Neural progenitor cell (in vitro differentiated cells): ENCODE results near the gene MDH1B.

Source experiments
- CTCF ChIP-seq: fragments of 200-600 bp; sonication (generic); IDR thresholded peaks from 2 replicates; pipeline ENCODE4 v1.5.1; 2017; ENCODE audit warnings: antibody characterized with exemption, mild to moderate bottlenecking
- EZH2phosphoT487 ChIP-seq: fragments of 200-600 bp; sonication (generic); IDR thresholded peaks from 2 replicates; pipeline ENCODE4 v1.6.1; 2017; ENCODE audit warnings: antibody characterized with exemption

GRCh38 chr2:206766057-206766930 is 1.2 kb upstream of the MDH1B start:
- TF ChIP-seq CTCF, result no peak
- TF ChIP-seq EZH2phosphoT487, result no peak
